Erythroblast (primary cell): ENCODE data around the gene ITPR2.

ENCODE experiments used
- GATA1 ChIP-seq: IDR thresholded peaks from 2 replicates; pipeline ENCODE4 v1.6.1; 2011; ENCODE audit warnings: low read depth, mild to moderate bottlenecking, control low read depth, low read length, moderate library complexity
- POLR2A ChIP-seq: IDR thresholded peaks from 2 replicates; pipeline ENCODE4 v1.6.1; 2011; ENCODE audit warnings: mild to moderate bottlenecking, low read length

- TF ChIP-seq POLR2A (no peak), GATA1 (no peak)
Measured at GRCh38 chr12:26512213-26512612, 320.8 kb downstream of the ITPR2 start.
